ENCODE measurements around the gene ZNF385B. TPM values are rescaled to one million over a fixed set of nuclear protein-coding genes. Genes with fewer than 3 reads are reported as not detected.

ZNF385B gene
- total and polyA plus RNA-seq, 10 of the 15 experiments (the other 5 are each of a cell fraction or from before 2014, with no cell fraction given): not detected

GRCh38 chr2:179578171-179578916, 283.1 kb downstream of the ZNF385B start:
- H3K4me2 ChIP-seq (ENCODE audit: control insufficient read depth, insufficient read depth): no peak overlapping the region
- WGBS (ENCODE audit: insufficient coverage, insufficient replicate concordance, low lambda C conversion rate, missing lambda C conversion rate): 0% methylated on average over 2 of the region's 2 CpGs
- ChIA-PET CTCF (interaction anchor here (0.6 kb wide), 1 partner anchor 631 kb away, joined by 3 read pairs; no protein-coding TSS in a partner anchor), RAD21 (ENCODE audit: unreplicated experiment) (no interaction called here), POLR2A (interaction anchor here (0.5 kb wide), 1 partner anchor 551 kb away, joined by 5 read pairs; no protein-coding TSS in a partner anchor), SMC1A (ENCODE audit: uncharacterized antibody, unreplicated experiment) (no interaction called here)
- no peaks in the 10 kb centered on the region; a peak in 1 of 4 replicates for H3K27me3 ChIP-seq (replicated peaks in 1 of 2; ENCODE audit: control insufficient read depth in 2 of 2, insufficient read depth in 2 of 2, low read length in 1 of 2)
- H3K9ac ChIP-seq (ENCODE audit: control insufficient read depth, insufficient read depth, low read length): no peak overlapping the region
- no peak overlapping the region for H3K4me3 ChIP-seq
- H4K20me1 ChIP-seq (ENCODE audit: control insufficient read depth, insufficient read depth): no peaks in the 10 kb centered on the region
- H3K79me2 ChIP-seq (ENCODE audit: control insufficient read depth, insufficient read depth, low read length): no peaks in the 10 kb centered on the region
- no peaks in the 10 kb centered on the region for H3K4me1 ChIP-seq (ENCODE audit: control insufficient read depth, insufficient read depth, low read length)
- H3K9me3 ChIP-seq (replicated peaks; ENCODE audit: control insufficient read depth, insufficient read depth, low read length): no peaks in the 10 kb centered on the region; the same call in 2 of the 3 replicates
- no peak overlapping the region for H3K27ac ChIP-seq (ENCODE audit: control insufficient read depth, insufficient read depth)
- in situ Hi-C loops (cut with MboI) (no loop called here), intact Hi-C loops (cut with micrococcal nuclease; ENCODE audit: unreplicated experiment) (no loop called here)
- BruUV-seq (replicated peaks): no TSS peak
- ATAC-seq (no peak), FAIRE-seq (no peak), DNase-seq (ENCODE audit: low read depth, low spot score) (no peak)
- TF ChIP-seq ZNF622 (IDR thresholded peaks at IDR 0.05): no peak
- no peak for TF ChIP-seq ZNF687 (IDR thresholded peaks at IDR 0.05)
- no peak for TF ChIP-seq STAT3 (IDR thresholded peaks at IDR 0.05; ENCODE audit: low read depth, low read length)
- no peak for TF ChIP-seq NKRF (conservative IDR thresholded peaks at IDR 0.05)
- no peak for TF ChIP-seq TCF3 (IDR thresholded peaks at IDR 0.05; ENCODE audit: borderline replicate concordance, insufficient read depth, low read depth, low read length)
- TF ChIP-seq BRCA1 (IDR thresholded peaks at IDR 0.05; ENCODE audit: low read depth, low read length): no peak
- TF ChIP-seq CEBPB (IDR thresholded peaks at IDR 0.05; ENCODE audit: borderline replicate concordance in 1 of 2, low read depth in 2 of 2, low read length in 2 of 2): no peak
- TF ChIP-seq YY1 (IDR thresholded peaks at IDR 0.05; ENCODE audit: low read depth, low read length): no peak
- TF ChIP-seq CREB1 (IDR thresholded peaks at IDR 0.05; ENCODE audit: low read depth): no peak
- H3K36me3 ChIP-seq (ENCODE audit: control insufficient read depth in 2 of 2, insufficient read depth in 2 of 2, low read length in 1 of 2): no peaks in the 10 kb centered on the region
- H2AFZ ChIP-seq (ENCODE audit: control insufficient read depth, low read depth, low read length): no peak overlapping the region
